IPS-NIHi11 (cell line): ENCODE measurements around the gene C19orf85.

Source experiments
- DNase-seq: peaks from one replicate; pipeline ENCODE4 v3.0.0; 2012; ENCODE audit warnings: mixed read lengths, low spot score

Gene C19orf85

DNA sequence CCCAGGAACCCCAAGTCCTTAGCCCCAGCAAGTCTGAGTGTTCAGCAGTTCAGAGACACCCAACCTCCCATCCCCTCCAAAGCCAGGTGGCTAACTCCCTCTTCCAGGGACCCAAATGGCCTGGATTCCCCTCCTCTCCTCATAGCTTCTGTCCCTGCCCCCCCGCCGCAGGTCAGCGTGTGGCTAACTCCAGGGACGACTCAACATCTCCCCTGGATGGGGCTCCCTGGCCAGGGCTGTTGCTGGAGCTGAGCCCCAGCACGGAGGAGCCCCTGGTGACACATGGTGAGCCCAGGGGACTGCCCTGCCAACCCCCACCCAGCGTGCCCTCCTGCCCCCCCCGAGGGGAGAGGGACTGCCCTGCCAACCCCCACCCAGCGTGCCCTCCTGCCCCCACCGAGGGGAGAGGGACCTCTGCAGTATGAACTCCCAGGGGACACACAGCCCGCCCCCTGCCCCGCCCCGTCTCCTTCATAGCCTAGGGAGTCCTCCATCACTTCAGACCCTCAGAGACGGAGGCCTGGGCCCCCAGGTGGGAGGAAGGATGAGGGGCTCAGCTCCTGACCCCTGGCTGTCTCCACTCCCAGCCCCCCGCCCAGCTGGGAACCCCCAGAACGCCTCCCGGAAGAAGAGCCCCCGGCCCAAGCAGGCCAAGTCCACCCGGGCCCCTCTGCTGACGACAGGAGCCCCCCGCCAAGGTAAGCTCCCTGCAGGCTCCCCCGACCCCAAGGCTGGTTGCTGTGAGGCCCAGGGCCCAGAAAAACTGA, 25.3 kb upstream of the C19orf85 start:
- DNase-seq = peak; percentile 8

DNA sequence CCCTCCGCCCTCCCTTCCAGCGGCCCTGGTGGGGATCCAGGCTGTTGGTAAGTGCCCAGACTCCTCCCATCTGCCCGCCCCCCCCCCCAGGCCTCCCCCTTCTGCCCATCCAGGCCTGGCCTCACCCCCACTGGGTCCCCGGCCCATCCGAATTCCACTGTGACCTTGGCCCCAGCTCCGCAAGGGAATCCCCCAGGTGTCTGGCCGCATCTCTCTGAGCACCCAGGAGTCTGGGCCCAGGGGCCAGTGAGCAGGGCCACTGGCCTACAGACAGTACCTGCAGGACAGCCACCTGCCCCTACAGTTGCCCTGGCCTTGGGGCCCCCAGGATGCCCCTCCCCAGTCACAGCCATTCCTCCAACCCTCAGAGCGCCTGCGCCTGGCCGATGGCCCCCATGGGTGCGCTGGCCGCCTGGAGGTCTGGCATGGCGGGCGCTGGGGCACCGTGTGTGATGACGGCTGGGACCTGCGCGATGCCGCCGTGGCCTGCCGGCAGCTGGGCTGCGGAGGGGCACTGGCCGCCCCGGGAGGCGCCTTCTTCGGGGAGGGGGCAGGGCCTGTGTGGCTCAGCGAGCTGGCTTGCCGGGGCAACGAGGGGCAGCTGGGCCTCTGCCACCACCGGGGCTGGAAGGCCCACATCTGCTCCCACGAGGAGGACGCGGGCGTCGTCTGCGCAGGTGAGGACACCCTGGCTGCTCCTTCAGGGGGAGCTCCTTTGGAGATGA, 24.6 kb upstream of the C19orf85 start:
- DNase-seq = peak; percentile 63

DNA sequence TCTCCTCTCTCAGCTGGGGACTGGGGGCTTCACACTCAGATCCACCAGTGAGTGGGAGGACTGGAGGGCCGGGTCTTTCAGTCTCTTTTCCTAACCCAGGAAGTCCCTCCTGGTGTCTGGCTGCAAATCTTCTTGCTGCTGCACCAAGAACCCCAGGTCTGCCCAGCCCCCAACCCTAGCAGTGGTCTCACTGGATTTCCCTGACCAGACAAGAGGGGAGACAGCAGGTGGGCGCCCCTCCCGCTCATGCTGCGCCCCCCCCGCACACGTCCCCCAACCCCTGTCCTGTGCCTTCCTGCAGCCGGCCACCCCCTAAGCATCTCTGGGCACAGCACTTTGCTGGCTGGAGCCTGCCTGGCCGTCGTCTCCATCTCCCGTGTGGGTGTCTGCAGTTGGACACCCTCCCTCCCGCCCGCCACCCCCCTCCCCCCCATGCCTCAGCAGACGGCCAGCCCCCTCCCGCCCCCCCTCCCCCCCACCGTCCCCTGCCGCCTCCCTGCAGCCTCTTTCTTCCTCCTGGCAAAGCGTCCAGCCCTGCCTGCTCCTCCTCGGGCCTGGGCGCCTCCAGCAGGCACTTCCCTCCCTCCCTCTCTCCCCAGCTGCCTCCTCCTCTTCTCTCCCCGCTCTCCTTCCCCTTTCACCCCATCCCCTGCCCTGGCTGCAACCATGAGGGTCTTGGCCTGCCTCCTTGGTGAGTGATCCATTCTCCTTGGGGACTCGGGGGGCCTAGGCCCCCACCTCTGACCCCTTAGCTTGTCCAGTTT, 23.6 kb upstream of the C19orf85 start, which contains the start of gene SSC5D:
SSC5D (plus strand) TSS at position 513 of the 764 bp plus-strand sequence; CDS start at position 667, 154 bp downstream.
- peak; percentile 69 for DNase-seq

DNA sequence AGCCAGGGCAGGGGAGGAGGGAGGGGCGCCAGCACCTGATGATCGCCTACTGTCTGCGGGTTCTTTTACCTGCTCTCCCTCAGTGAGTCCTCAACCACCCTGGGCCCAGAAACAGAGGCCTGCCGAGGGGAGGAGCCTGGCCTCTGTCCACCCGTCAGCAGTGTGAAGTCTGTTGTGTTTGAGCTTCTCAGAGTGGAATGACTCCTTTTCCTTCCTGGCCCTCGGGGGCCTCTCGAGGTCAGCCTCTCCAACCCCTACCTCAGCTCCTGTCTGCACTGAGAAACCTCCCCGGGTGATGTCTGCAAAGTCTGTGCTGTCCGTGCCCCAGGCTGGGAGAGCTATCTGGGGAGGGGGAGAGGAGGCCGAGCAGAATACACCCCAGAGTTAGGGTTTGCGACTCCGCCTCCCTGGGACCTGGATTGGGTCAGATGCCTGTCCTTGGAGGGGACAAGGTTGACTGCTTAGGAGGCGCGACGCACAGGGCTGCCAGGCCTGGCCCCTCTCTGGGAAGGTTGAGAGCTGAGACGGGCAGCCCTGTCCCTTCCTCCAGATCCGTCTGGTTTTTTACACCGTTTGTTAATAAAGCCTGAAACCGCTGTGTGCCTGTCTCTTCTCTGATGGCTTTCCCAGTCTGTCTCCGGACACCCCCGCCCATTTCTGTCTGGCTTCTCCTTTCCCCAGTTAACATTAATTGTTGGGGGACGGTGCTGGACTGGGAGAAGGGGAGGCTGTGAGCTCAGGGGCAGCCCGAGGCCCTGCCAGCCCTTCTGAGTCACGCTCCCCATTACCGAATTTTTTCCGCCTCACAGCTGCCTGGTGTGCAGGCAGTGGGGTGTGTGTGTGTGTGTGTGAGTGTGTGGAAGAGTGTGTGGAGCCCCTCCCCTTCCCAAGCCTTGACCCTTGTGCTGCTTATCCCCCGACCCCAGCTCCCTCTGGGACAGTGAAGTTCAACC, 22.7 kb upstream of the C19orf85 start:
- DNase-seq = peak; percentile 34

DNA sequence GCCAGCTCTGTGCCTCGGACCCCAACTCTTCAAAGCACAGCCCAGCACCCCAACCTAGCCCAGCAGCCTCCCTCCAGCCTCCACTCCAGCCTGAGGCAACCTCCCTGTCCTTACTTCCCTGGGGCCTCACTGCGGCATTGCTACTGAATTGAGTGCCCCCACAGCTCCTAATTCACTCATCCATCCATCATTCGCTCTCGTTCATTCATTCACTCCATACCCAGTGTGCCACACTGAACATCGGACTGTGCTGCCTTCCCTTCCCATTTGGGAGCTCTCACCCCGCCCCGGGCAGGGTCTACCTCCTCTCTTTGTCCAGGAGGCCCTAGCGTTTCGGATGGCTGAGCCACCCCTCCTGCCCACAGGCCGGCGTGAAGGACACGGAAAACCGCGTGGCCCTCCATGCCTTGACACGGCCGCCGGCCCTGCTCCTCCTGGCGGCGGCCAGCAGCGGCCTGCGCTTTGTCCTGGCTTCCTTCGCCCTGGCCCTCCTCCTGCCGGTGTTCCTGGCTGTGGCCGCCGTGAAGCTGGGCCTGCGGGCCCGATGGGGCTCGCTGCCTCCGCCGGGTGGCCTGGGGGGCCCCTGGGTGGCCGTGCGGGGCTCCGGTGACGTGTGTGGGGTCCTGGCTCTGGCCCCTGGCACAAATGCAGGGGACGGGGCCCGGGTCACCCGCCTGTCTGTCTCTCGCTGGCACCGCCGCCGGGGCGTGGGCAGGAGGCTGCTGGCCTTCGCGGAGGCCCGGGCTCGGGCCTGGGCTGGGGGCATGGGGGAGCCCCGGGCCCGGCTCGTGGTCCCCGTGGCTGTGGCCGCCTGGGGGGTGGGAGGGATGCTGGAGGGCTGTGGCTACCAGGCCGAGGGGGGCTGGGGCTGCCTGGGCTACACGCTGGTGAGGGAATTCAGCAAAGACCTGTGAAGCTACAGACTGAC, 21.8 kb upstream of the C19orf85 start:
- DNase-seq = no peak

DNA sequence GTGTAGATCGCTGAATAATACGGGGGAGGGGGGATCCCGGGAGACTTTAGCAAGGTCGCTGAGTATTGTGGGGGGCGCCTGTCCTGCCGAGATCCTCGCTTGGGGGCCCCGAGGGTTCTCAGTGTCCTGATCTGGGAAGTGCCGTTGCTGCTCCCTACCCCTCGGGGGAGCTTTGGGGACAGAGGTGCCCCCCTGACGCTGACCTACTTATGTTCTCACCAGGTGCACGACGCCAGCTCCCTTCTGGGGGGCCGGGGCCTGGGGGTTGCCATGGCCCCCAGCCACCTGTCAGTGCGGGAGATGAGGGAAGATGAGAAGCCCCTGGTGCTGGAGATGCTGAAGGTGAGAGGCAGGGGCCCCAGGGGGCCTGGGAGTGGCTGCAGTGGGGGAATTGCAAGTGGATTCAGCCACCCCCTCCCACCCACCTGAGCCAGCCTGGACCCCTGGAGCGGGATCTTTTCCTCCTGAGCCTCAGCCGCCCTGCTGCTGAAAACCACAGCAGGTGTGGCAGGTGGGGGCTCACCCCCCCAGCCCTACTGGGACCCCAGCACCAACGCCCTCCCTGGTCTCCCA, 21.0 kb upstream of the C19orf85 start:
- no peak for DNase-seq

DNA sequence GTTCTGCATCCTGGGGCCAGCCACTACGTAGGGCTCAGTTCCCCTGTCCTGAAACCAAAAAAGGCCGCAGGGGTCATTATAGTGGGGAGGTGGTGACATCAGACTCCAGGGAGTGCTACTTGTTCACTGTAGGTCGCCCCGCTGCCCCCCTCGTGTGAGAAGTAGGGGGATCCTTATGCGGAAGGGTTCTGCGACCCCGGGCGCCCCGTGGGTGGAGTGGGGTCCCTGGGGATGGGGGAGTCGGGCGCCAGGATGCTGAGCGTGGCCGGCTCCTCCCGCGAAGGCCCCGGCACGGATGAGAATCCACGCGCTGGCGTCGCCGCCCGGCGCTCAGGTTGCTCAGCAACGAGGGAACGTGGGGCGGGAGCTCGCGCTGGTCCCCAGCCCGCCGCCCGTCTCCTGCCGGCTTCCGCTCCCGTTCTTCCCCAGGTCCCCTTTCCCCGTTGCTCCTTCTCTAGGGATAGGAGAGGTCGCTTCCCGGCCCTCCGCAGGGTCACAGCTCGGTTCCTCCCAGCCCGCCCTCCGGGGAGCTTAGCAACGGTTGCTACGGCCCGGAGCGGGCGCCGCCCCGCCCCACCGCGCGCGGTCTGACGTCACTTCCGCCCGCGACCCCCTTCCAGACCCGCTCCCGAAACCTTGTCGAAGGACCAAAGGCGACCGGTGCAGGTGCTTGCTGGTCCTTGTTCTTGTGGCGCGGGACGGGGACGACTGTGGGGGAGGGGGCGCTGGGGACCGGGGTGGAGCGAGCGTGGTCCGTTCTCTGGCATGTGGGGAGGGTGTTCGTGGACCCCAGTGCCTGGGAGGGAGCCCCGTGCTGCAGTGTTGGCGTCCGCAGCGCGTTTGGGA, 20.3 kb upstream of the C19orf85 start, which contains the start of gene NAT14:
NAT14 (plus strand) TSS at position 596 of the 846 bp plus-strand sequence. CDS start 521 bp downstream, outside the sequence.
- DNase-seq = peak; percentile 95

DNA sequence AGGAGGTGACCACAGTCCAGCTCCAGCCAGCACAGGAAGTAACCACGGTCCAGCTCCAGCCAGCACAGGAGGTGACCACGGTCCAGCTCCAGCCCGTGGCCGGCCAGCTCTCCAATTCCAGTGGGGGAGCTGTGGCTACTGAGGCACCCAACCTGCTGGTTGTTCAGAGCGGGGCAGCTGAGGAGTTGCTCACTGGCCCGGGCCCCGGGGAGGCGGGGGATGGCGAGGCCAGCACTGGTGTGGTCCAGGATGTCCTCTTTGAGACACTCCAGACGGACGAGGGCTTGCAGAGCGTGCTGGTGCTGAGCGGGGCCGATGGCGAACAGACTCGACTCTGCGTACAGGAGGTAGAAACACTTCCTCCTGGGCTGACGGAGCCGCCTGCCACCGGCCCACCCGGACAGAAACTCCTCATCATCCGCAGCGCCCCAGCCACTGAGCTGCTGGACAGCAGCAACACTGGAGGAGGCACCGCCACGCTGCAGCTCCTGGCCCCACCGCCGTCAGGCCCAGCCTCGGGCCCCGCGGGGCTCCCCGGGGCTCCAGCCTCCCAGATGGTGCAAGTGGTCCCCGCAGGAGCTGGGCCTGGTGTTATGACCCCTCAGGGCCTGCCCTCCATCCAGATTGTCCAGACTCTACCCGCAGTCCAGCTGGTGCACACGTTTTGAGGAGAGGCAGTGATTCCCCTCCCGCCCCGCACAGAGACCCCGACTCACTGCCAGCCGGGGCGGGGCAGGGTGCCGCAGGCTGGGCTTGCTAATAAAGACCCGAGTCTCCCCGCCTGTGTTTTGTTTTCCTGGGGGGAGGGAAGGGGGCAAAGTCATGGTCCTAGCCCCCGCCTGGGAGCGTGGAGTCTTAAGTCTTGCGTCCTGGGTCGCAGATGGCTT, 19.4 kb upstream of the C19orf85 start:
- peak; percentile 41 for DNase-seq

DNA sequence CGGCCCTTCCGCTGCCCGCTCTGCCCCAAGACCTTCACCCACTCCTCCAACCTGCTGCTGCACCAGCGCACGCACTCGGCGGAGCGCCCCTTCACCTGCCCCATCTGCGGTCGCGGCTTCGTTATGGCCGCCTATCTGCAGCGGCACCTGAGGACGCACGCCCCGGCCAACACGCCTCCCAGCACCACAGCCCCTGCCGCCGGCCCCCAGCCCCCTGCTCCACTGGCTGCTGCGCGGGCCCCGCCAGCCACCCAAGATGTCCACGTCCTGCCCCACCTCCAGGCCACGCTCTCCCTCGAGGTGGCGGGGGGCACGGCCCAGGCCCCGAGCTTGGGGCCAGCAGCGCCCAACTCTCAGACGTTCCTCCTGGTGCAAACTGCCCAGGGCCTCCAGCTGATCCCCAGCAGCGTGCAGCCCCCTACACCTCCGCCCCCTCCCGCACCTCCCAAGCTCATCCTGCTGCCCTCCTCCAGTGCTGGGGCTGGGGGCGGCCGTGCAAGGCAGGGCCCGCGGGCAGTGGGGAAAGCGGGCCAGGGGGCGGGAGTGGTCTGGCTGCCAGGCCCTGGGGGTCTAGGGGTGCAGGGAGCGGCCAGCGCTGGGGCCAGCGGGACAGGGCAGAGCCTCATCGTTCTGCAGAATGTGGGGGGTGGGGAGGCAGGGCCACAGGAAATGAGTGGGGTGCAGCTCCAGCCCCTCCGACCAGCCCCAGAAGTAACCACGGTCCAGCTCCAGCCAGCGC, 18.6 kb upstream of the C19orf85 start:
- DNase-seq = no peak

DNA sequence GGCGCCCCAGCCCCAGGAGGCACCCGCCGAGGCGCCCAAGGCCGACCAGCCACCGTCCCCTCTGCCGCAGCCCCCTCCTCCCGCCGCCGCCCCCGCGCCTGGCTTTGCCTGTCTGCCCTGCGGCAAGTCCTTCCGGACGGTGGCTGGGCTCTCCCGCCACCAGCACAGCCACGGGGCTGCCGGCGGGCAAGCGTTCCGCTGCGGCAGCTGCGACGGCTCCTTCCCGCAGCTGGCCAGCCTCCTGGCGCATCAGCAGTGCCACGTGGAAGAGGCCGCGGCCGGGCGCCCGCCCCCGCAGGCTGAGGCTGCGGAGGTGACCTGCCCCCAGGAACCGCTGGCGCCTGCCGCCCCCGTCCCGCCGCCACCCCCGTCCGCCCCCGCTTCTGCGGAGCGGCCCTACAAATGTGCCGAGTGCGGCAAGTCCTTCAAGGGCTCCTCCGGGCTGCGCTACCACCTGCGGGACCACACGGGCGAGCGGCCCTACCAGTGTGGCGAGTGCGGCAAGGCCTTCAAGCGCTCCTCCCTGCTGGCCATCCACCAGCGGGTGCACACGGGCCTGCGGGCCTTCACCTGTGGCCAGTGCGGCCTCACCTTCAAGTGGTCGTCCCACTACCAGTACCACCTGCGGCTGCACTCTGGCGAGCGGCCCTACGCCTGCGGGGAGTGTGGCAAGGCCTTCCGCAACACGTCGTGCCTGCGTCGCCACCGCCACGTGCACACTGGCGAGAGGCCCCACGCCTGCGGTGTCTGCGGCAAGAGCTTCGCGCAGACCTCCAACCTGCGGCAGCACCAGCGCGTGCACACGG, 17.8 kb upstream of the C19orf85 start:
- no peak for DNase-seq

DNA sequence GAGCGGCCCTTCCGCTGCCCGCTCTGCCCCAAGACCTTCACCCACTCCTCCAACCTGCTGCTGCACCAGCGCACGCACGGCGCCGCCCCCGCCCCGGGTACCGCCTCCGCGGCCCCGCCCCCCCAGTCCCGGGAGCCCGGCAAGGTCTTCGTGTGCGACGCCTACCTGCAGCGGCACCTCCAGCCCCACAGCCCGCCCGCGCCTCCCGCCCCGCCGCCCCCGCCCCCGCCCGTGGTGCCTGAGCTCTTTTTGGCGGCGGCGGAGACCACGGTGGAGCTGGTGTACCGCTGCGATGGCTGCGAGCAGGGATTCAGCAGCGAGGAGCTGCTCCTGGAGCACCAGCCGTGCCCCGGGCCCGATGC, 17.2 kb upstream of the C19orf85 start:
- no peak for DNase-seq

DNA sequence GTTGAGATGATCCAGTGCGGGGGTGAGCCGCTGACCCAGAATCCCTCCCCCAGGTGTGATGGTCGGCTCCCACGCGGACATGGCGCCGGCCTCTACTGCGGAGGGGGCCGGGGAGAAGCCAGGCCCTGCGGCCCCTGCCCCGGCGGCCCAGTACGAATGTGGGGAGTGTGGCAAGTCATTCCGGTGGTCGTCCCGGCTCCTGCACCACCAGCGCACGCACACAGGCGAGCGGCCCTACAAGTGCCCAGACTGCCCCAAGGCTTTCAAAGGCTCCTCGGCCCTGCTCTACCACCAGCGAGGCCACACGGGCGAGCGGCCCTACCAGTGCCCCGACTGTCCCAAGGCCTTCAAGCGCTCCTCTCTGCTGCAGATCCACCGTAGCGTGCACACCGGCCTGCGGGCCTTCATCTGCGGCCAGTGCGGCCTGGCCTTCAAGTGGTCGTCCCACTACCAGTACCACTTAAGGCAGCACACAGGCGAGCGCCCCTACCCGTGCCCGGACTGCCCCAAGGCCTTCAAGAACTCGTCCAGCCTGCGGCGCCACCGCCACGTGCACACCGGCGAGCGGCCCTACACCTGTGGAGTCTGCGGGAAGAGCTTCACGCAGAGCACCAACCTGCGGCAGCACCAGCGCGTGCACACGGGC, 16.7 kb upstream of the C19orf85 start:
- DNase-seq = no peak

DNA sequence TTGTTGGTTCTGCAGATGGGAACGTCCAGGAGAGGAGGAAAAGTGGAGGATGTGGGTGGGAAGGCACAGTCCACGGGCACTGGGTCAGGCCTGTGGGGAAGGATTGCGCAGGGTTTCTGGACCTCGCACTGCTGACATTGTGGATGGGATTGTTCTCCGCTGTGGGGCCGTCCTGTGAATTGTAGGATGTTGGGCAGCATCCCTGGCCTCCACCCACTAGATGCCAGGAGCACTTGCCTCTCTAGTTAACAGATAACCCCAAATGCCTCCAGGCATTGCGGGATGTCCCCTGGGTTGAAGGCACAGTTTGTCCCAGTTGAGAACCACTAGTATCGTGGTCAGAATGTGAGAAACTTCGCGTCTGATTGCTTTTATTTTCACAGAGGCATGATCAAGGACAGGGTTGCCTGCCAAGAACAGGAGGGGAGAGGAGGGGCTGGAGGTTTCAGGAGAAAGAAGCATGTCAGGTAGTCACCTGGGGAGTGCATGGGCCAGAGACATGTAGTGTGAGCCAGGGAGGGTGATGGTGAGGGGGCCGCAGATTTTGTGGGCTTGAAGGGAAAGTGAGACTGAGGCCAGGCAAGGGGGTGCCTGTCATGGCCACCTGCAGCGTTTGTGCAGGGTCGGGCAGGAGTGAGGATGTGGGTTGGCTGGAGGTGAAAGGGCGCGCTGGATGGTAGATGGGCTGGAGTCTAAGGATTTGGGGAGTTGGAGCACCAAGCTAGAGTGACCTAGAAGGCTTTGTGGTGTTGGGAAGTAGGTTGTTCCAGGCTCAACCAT, 15.1 kb upstream of the C19orf85 start:
- DNase-seq = no peak

DNA sequence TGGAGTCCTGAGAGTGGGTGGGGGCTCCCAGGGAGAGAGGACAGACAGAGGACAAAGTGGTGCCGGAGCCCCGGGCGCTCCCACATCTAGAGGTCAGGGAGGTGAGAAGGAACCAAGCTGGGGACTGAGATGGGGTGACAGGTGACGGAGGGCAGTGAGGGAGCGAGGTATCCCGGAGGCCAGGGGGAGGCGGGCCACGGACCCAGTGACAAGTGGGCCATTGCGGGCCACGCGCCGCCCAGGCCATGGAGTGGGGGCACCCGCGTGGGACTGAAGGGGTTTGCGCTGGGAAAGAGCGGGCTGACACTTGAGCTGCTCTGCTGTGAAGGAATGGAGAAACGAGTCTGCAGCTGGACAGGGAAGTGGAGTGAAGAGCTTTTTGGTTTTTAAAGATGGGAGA, 14.5 kb upstream of the C19orf85 start:
- DNase-seq = no peak

DNA sequence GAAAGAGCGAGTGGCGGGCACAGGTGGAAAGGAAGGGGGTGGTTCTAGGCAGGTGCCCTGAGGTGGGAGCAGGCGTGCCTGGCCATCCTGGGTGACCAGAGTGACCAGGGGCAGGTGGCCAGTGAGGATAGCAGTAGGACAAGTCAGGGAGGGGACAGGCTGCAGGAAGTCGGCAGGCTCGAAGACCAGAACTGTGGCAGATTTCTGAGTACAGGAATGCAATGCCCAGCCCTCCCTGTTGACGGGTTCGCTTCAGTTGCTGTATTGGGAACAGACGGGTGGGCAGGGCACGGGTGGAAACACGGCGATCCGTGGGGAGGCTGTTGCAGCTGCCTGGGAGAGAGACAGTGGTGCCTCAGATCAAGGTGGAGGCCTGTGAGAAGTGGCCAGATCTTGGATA, 13.8 kb upstream of the C19orf85 start:
- no peak for DNase-seq
